Measurements from ENCODE around the gene FNBP1L. TPM values are rescaled to one million over a fixed set of nuclear protein-coding genes. Genes with fewer than 3 reads are reported as not detected.
A peak's percentile ranks its signal among the peaks of the same experiment; 100 is the strongest.

Gene FNBP1L
- total and polyA plus RNA-seq, 8 donors: 10.1 to 32.4 (median 16.0) TPM

DNA sequence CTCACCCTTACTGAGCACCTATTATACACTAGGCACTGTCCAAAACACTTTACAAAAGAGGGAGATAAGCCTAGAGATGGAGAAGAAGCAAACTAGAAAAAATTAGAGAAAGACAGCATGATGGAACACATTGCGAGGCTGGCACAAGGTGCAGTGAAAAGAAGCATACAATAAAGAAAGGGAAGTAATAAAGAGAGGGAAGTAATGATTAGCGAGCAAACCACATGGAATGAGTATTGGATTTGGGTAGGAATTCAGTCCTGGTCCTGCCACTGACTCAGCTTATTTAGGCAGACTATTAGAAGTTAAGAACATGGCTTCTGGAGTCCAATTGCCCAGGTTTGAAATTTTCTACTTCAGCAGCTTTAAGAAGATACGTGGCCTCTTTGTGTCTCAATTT lies 32.6 kb upstream of the FNBP1L start:
- no peak for DNase-seq
- no peak for ATAC-seq
- intact Hi-C loops (cut with DNase I): no loop called here
- FAIRE-seq: no peak
- Histone ChIP-seq H3K27ac (no peak overlapping the region), H3K4me1 (no peaks in the 10 kb centered on the region), H3K9me3 (no peaks in the 10 kb centered on the region), H3K4me3 (no peak overlapping the region), H3K36me3 (no peaks in the 10 kb centered on the region), H3K27me3 (no peaks in the 10 kb centered on the region)
- 87 to 94% methylated on average over 3 of the region's 3 CpGs for WGBS, 2 donors
- TF ChIP-seq, protein P1, sequence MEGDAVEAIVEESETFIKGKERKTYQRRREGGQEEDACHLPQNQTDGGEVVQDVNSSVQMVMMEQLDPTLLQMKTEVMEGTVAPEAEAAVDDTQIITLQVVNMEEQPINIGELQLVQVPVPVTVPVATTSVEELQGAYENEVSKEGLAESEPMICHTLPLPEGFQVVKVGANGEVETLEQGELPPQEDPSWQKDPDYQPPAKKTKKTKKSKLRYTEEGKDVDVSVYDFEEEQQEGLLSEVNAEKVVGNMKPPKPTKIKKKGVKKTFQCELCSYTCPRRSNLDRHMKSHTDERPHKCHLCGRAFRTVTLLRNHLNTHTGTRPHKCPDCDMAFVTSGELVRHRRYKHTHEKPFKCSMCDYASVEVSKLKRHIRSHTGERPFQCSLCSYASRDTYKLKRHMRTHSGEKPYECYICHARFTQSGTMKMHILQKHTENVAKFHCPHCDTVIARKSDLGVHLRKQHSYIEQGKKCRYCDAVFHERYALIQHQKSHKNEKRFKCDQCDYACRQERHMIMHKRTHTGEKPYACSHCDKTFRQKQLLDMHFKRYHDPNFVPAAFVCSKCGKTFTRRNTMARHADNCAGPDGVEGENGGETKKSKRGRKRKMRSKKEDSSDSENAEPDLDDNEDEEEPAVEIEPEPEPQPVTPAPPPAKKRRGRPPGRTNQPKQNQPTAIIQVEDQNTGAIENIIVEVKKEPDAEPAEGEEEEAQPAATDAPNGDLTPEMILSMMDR (IDR thresholded peaks at IDR 0.05): no peak

DNA sequence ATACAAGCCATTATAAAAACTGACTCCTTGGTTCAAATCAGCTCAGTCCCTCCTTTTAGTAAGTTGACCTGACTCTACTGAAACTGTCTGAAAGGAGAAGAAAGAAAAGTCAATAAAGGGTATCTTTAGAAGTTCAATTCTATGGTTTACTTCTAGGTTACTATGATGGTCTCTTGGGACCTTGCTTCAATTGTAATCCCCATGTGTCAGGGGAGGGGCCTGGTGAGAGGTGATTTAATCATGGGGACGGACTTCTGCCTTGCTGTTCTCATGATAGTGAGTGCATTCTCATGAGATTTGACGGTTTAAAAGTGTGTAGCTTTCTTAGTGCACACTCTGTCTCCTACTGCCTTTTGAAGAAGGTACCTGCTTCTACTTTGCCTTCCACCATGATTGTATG lies 31.7 kb upstream of the FNBP1L start:
- H3K4me3 ChIP-seq: no peak overlapping the region
- DNase-seq (no peak), ATAC-seq (no peak), FAIRE-seq (no peak)
- TF ChIP-seq, protein P1 (IDR thresholded peaks at IDR 0.05): no peak
- no peaks in the 10 kb centered on the region for H3K4me1 ChIP-seq
- no peaks in the 10 kb centered on the region for H3K9me3 ChIP-seq
- 88 to 89% methylated on average over 2 of the region's 2 CpGs for WGBS, 2 donors
- no peaks in the 10 kb centered on the region for H3K36me3 ChIP-seq
- intact Hi-C loops (cut with DNase I): no loop called here
- H3K27ac ChIP-seq: no peak overlapping the region
- H3K27me3 ChIP-seq: no peaks in the 10 kb centered on the region

DNA sequence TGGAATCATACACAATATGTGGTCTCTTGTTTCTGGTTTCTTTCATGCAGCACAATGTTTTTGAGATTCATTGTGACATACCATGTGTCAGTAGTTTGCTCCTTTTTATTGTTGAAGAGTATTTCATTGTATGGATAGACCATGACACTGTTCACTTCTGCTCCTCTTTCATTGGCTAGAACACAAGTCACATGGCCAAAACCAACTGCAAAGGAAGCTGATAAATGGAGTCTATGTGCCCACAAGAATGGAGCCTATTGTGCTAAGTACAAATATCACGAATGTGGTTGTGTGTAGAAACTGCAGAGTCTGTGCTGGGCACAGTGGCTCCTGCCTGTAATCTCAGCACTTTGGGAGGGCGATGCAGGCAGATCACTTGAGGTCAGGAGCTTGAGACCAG lies 28.6 kb upstream of the FNBP1L start:
- 82 to 87% methylated on average over 2 of the region's 2 CpGs for WGBS, 2 donors
- Histone ChIP-seq H3K36me3 (no peaks in the 10 kb centered on the region), H3K9me3 (no peaks in the 10 kb centered on the region), H3K4me3 (no peak overlapping the region), H3K27ac (no peak overlapping the region), H3K27me3 (no peaks in the 10 kb centered on the region), H3K4me1 (no peaks in the 10 kb centered on the region)
- DNase-seq: no peak
- ATAC-seq: no peak
- no peak for FAIRE-seq
- intact Hi-C loops (cut with DNase I): no loop called here
- TF ChIP-seq, protein P1 (IDR thresholded peaks at IDR 0.05): no peak

DNA sequence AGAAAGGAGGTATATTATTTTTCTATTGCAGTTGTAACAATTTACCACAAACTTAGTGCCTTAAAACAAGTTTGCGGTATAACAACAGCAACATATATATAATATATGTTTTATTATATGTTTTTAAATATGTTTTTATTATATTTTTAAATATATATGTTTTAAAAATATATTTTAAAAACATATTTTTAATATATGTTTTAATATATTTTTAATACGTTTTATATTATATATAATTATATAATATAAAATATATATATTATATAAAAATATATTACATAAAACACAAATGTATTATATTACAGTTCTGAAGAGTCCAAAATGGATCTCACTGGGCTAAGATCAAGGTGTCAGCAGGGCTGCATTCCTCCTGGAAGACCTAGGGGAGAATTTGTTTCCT lies 27.5 kb upstream of the FNBP1L start:
- Histone ChIP-seq H3K36me3 (no peaks in the 10 kb centered on the region), H3K9me3 (no peaks in the 10 kb centered on the region), H3K27me3 (no peaks in the 10 kb centered on the region), H3K27ac (no peak overlapping the region), H3K4me1 (no peaks in the 10 kb centered on the region), H3K4me3 (no peak overlapping the region)
- ATAC-seq: no peak
- 86 to 96% methylated on average over 2 of the region's 2 CpGs for whole genome bisulfite sequencing, 2 donors
- DNase-seq: no peak
- peak; percentile 97 for FAIRE-seq
- TF ChIP-seq, protein P1 (IDR thresholded peaks at IDR 0.05): no peak
- intact Hi-C loops (cut with DNase I): no loop called here

DNA sequence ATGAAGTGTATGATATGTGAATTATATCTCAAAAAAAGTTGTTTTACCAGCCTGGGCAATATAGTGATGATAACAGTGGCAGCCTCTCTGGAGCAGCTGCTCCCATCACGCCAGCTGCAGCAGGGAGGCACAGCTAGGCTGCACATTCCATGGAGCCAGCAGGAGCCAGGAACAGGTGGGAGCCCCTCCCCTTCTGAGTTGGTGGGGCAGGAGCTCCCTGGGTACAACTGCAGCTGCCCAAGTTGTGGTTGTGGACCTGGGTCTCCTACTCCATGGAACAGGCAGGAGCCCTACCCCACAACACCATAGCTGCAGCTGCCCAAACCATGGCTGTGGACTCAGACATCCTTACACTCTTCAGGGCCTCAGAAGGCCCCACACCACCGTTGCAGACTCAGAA lies 21.7 kb upstream of the FNBP1L start:
- Histone ChIP-seq H3K9me3 (no peaks in the 10 kb centered on the region), H3K4me1 (no peaks in the 10 kb centered on the region), H3K36me3 (no peaks in the 10 kb centered on the region), H3K4me3 (no peak overlapping the region), H3K27ac (no peak overlapping the region), H3K27me3 (no peaks in the 10 kb centered on the region)
- no peak for ATAC-seq
- WGBS, 2 donors: 54% methylated on average over 2 of the region's 2 CpGs
- DNase-seq: peak in 1 of 6 donors; percentile 17
- TF ChIP-seq, protein P1 (IDR thresholded peaks at IDR 0.05): no peak
- no peak for FAIRE-seq
- intact Hi-C loops (cut with DNase I): no loop called here

All from pancreas (tissue), 10 donors.